ENCODE measurements around the gene CTBP2.
"Not testable (repeated sequence)": the region's sequence is repeated elsewhere in the genome, so short reads cannot be mapped to it uniquely, and the experiment has no call there.

CTBP2 gene

GRCh38 chr10:125089469-125089868 is 70.9 kb downstream of the CTBP2 start:
- no peak for DNase-seq (ENCODE audit: low read depth in 1 of 2, low spot score in 1 of 2)

- DNase-seq (ENCODE audit: low read depth in 1 of 2, low spot score in 1 of 2) = no peak
These were observed 72.5 kb downstream of the CTBP2 start for GRCh38 chr10:125087897-125088215.

- DNase-seq (ENCODE audit: low read depth in 1 of 2, low spot score in 1 of 2) = no peak
These were observed 73.0 kb downstream of the CTBP2 start for GRCh38 chr10:125087191-125087896.

GRCh38 chr10:125086691-125087090 is 73.7 kb downstream of the CTBP2 start:
- DNase-seq (ENCODE audit: low read depth in 1 of 2, low spot score in 1 of 2) = no peak

GRCh38 chr10:125085258-125086054 is 74.9 kb downstream of the CTBP2 start:
- DNase-seq (ENCODE audit: low read depth in 1 of 2, low spot score in 1 of 2) = no peak

- DNase-seq (ENCODE audit: low read depth in 1 of 2, low spot score in 1 of 2) = no peak
These were observed 75.6 kb downstream of the CTBP2 start for GRCh38 chr10:125084614-125085257.

- DNase-seq (ENCODE audit: low read depth in 1 of 2, low spot score in 1 of 2) = no peak
These were observed 76.2 kb downstream of the CTBP2 start for GRCh38 chr10:125084191-125084613.

GRCh38 chr10:125083576-125083920 is 76.8 kb downstream of the CTBP2 start:
- DNase-seq (ENCODE audit: low read depth in 1 of 2, low spot score in 1 of 2) = no peak

GRCh38 chr10:125082881-125083575 is 77.3 kb downstream of the CTBP2 start:
- no peak for DNase-seq (ENCODE audit: low read depth in 1 of 2, low spot score in 1 of 2)

- not testable (repeated sequence) for DNase-seq (ENCODE audit: low read depth in 1 of 2, low spot score in 1 of 2)
These were observed 77.9 kb downstream of the CTBP2 start for GRCh38 chr10:125082471-125082870.

GRCh38 chr10:125081931-125082330 is 78.4 kb downstream of the CTBP2 start:
- no peak for DNase-seq (ENCODE audit: low read depth in 1 of 2, low spot score in 1 of 2)

- no peak for DNase-seq (ENCODE audit: low read depth in 1 of 2, low spot score in 1 of 2)
These were observed 79.4 kb downstream of the CTBP2 start for GRCh38 chr10:125080984-125081383.

GRCh38 chr10:125080296-125080695 is 80.1 kb downstream of the CTBP2 start:
- DNase-seq (ENCODE audit: low read depth in 1 of 2, low spot score in 1 of 2) = no peak

- DNase-seq (ENCODE audit: low read depth in 1 of 2, low spot score in 1 of 2) = no peak
These were observed 81.2 kb downstream of the CTBP2 start for GRCh38 chr10:125079091-125079600.

GRCh38 chr10:125076891-125077541 is 83.3 kb downstream of the CTBP2 start:
- DNase-seq (ENCODE audit: low read depth in 1 of 2, low spot score in 1 of 2) = no peak

- no peak for DNase-seq (ENCODE audit: low read depth in 1 of 2, low spot score in 1 of 2)
These were observed 84.1 kb downstream of the CTBP2 start for GRCh38 chr10:125076121-125076825.

- DNase-seq (ENCODE audit: low read depth in 1 of 2, low spot score in 1 of 2) = no peak
These were observed 86.4 kb downstream of the CTBP2 start for GRCh38 chr10:125073996-125074395.

- DNase-seq (ENCODE audit: low read depth in 1 of 2, low spot score in 1 of 2) = no peak
These were observed 87.6 kb downstream of the CTBP2 start for GRCh38 chr10:125072794-125073193.

GRCh38 chr10:125071008-125071407 is 89.4 kb downstream of the CTBP2 start:
- no peak for DNase-seq (ENCODE audit: low read depth in 1 of 2, low spot score in 1 of 2)

GRCh38 chr10:125068406-125068805 is 92.0 kb downstream of the CTBP2 start:
- DNase-seq (ENCODE audit: low read depth in 1 of 2, low spot score in 1 of 2) = no peak
